Gastroesophageal sphincter (tissue), 4 donors: ENCODE measurements around the gene ZFYVE28. TPM values are rescaled to one million over a fixed set of nuclear protein-coding genes. Genes with fewer than 3 reads are reported as not detected.

Source experiments
- ATAC-seq: fragments of 150-250 bp; one replicate; pipeline ENCODE4 v1.9.1; 2016; ENCODE audit warnings: mild to moderate bottlenecking, moderate library complexity
- H3K27ac ChIP-seq, 4 donors: fragments of 200-600 bp; sonication (generic) in 3 of 4; 1 replicate in 3 of 4; 2 replicates in 1 of 4; pipeline ENCODE4 v1.5.1; 2016 to 2019
- H3K27me3 ChIP-seq: fragments of 200-600 bp; sonication (generic); one replicate; pipeline ENCODE4 v1.5.1; 2019
- H3K36me3 ChIP-seq, 2 donors: fragments of 200-600 bp; sonication (generic); one replicate each; pipeline ENCODE4 v1.5.1; 2019; ENCODE audit warnings: control low read depth in 1 of 2
- H3K4me1 ChIP-seq, 3 donors: fragments of 200-600 bp; sonication (generic); 1 replicate in 2 of 3; 2 replicates in 1 of 3; pipeline ENCODE4 v1.5.1; 2016 to 2019; ENCODE audit warnings: control low read depth in 2 of 3
- H3K4me3 ChIP-seq, 2 donors: fragments of 200-600 bp; sonication (generic); one replicate each; pipeline ENCODE4 v1.5.1; 2019; ENCODE audit warnings: mild to moderate bottlenecking in 1 of 2, moderate library complexity in 1 of 2
- H3K9me3 ChIP-seq, 3 donors: fragments of 200-600 bp; sonication (generic); one replicate each; pipeline ENCODE4 v1.5.1; 2017 to 2019; ENCODE audit warnings: control low read depth in 2 of 3
- EP300 ChIP-seq: sonication (generic); formaldehyde crosslinking; IDR thresholded peaks from one replicate; pipeline ENCODE4 v1.6.1; 2017; ENCODE audit warnings: antibody characterized with exemption, mild to moderate bottlenecking
- POLR2A ChIP-seq, 2 donors: fragments of 450-650 bp; IDR thresholded peaks; one replicate each; pipeline ENCODE4 v1.6.1; 2017; ENCODE audit warnings: antibody characterized with exemption in 2 of 2, mild to moderate bottlenecking in 2 of 2, moderate library complexity in 1 of 2
- POLR2AphosphoS5 ChIP-seq: sonication (generic); formaldehyde crosslinking; IDR thresholded peaks from one replicate; pipeline ENCODE4 v1.6.1; 2017; ENCODE audit warnings: antibody characterized with exemption
- WGBS, 2 donors: methylation state at CpG; one replicate each; pipeline ENCODE4 v1.1.5; 2018; ENCODE audit warnings: low coverage in 1 of 2; 5-methylcytosine and 5-hydroxymethylcytosine counted together
- total RNA-seq, 4 donors: library from RNA; depleted of rRNA; stranded (reverse); fragments of >200 nt; gene quantifications; one replicate each; pipeline ENCODE4 v1.1.0, GENCODE V29; 2016
- TF ChIP-seq, protein P1 (sequence below), 4 experiments: fragments of 200-600 bp in 2 of 4; fragments of 450-650 bp in 2 of 4; sonication (generic) in 1 of 4; IDR thresholded peaks; one replicate each; pipeline ENCODE4 v1.5.1; 2017 to 2019; ENCODE audit warnings: antibody characterized with exemption in 4 of 4, mild to moderate bottlenecking in 2 of 4, moderate library complexity in 2 of 4

The ZFYVE28 gene
- total RNA-seq, 4 donors from 2014 or later: 4.4 to 12.0 (median 8.2) TPM

DNA sequence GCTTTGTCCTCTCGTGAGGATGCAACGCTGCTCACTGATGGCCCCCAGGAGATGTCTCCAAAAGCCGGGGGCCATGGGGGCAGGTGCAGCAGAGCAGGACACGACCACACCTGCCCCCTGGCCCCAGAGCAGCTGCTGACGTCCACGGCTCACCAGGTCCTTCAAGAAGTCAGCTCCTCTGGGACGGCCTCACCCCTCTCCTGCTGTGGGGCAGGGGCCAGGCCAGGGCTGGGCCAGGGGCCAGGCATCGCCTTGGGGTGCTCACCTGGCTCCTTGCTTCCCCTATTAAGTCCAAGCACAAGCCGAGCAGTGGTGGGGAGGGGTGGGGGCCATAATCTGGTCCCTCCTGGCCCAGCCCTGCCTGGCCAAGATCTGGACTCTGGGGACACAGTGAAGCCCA, 128.0 kb downstream of the ZFYVE28 start:
- WGBS, 2 donors: no CpG with 5 or more reads among the region's 9 CpGs
- Histone ChIP-seq H3K4me3 (no peak overlapping the region), H3K4me1 (peaks cover 0 to 10% (median 3%) of the 10 kb centered on the region in 3 donors), H3K9me3 (no peaks in the 10 kb centered on the region), H3K27ac (no peak overlapping the region), H3K27me3 (no peaks in the 10 kb centered on the region), H3K36me3 (no peaks in the 10 kb centered on the region)
- TF ChIP-seq EP300: no peak
- TF ChIP-seq POLR2AphosphoS5: no peak
- no peak for ATAC-seq

DNA sequence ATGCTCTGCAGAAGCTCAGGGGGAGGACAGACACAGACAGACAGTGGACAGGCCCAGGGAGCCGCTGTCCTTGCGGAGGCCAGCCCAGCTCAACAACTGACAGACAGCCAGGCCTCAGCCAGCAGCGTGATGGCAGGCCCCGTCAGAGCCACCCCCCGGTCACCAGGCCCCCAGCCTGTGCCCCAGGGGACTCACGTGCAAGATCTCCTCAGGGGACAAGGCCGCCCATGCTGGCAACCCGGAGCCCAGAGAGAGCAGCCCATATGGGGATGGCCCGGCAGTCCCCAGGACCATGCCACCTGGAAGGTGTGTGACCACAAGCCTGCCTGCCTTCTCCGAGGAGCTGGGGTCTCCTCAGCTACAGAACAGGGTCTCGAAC, 128.5 kb downstream of the ZFYVE28 start:
- Histone ChIP-seq H3K4me1 (peaks cover 0 to 10% (median 3%) of the 10 kb centered on the region in 3 donors), H3K36me3 (no peaks in the 10 kb centered on the region), H3K4me3 (no peak overlapping the region), H3K27ac (no peak overlapping the region), H3K9me3 (no peaks in the 10 kb centered on the region), H3K27me3 (no peaks in the 10 kb centered on the region)
- no CpG with 5 or more reads among the region's 11 CpGs for WGBS, 2 donors
- no peak for ATAC-seq
- TF ChIP-seq POLR2AphosphoS5: no peak
- TF ChIP-seq POLR2A (IDR thresholded peaks at IDR 0.05): no peak
- no peak for TF ChIP-seq EP300
- TF ChIP-seq, protein P1, sequence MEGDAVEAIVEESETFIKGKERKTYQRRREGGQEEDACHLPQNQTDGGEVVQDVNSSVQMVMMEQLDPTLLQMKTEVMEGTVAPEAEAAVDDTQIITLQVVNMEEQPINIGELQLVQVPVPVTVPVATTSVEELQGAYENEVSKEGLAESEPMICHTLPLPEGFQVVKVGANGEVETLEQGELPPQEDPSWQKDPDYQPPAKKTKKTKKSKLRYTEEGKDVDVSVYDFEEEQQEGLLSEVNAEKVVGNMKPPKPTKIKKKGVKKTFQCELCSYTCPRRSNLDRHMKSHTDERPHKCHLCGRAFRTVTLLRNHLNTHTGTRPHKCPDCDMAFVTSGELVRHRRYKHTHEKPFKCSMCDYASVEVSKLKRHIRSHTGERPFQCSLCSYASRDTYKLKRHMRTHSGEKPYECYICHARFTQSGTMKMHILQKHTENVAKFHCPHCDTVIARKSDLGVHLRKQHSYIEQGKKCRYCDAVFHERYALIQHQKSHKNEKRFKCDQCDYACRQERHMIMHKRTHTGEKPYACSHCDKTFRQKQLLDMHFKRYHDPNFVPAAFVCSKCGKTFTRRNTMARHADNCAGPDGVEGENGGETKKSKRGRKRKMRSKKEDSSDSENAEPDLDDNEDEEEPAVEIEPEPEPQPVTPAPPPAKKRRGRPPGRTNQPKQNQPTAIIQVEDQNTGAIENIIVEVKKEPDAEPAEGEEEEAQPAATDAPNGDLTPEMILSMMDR (IDR thresholded peaks at IDR 0.05): no peak

DNA sequence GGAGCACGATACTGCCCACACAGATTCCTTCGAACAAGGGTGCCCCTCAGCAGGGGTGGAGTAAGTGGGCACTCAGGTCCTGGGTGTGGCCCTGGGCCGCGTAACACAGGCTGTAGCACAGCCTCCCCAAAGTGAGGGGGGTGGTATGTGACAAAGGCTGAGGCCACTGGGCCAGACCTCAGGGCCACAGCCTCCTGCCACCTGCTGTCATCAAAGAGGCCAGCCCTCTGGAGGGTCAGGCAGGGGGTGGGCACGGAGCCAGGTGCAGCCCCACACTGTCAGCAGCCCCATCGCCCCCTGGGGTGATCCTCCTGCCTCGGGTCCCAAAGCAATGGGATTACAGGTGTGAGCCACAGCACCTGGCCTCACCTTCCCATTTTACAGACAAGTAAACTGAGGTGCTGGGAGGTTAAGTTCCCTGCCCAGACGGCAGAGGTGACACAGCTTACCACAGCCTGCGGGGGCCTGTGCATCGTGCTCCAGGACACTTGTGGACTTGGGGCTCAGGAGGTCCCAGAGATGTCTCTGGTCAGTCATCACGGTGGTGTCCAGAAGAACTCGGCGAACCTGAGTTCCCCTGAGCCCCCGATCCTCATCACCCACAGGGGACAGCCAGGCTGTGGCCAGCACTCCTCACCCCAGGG, 129.0 kb downstream of the ZFYVE28 start:
- Histone ChIP-seq H3K27me3 (no peaks in the 10 kb centered on the region), H3K36me3 (no peaks in the 10 kb centered on the region), H3K9me3 (no peaks in the 10 kb centered on the region), H3K4me1 (peaks cover 0 to 10% (median 3%) of the 10 kb centered on the region in 3 donors), H3K27ac (no peak overlapping the region), H3K4me3 (no peak overlapping the region)
- ATAC-seq: no peak
- TF ChIP-seq POLR2AphosphoS5: no peak
- no peak for TF ChIP-seq POLR2A (IDR thresholded peaks at IDR 0.05)
- TF ChIP-seq, protein P1 (IDR thresholded peaks at IDR 0.05): no peak
- TF ChIP-seq EP300: no peak
- 97 to 100% methylated on average over 4 of the region's 14 CpGs for whole genome bisulfite sequencing, 2 donors

DNA sequence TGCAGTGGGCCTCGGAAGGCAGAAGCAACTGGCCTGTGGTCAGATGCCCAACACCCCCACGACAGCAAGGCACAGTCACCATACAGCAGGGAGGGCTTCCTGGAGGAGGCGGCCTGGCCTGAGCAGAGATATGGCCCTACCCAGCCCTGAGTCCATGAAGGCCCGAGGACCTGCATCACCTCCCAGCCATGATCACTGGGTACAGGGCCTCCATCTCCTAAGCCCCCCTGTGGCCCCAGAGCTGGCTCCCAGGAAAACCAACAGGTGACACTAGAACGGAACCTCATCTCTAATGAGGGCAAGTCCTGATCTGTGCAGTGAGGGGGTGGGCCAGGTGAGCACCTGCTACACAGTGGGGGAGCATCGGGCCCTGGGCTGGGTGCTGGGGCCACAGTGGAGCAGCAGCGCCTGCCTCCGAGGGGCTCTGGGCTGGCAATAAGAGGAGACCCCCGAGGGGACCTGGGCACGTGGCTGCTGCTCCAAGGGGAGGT, 130.3 kb downstream of the ZFYVE28 start:
- Histone ChIP-seq H3K4me1 (peaks cover 0 to 10% (median 3%) of the 10 kb centered on the region in 3 donors), H3K27ac (no peak overlapping the region), H3K36me3 (no peaks in the 10 kb centered on the region), H3K9me3 (no peaks in the 10 kb centered on the region), H3K27me3 (no peaks in the 10 kb centered on the region), H3K4me3 (no peak overlapping the region)
- WGBS, 2 donors: 65% methylated on average over 2 of the region's 10 CpGs; no CpG with 5 or more reads in 1 of the 2 donors
- ATAC-seq: no peak
- TF ChIP-seq POLR2A (IDR thresholded peaks at IDR 0.05) (no peak), POLR2AphosphoS5 (no peak), EP300 (no peak)
- TF ChIP-seq, protein P1 (IDR thresholded peaks at IDR 0.05): no peak

DNA sequence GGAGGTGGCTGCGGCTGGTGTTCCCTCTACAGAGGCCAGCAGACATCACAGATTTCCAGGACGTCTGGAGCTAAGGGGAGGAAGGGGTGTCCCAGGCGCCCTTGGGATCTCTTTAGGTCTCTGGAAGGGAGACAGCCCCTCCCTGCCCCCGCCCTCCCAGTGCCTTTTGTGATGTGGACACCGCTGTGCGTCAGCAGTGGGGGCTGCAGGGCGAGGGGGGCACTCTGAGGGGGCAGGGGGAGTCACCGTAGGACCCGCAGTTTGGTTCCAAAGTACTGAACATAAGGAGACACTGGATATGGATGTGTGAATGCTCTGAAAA, 130.9 kb downstream of the ZFYVE28 start:
- Histone ChIP-seq H3K27me3 (no peaks in the 10 kb centered on the region), H3K27ac (no peak overlapping the region), H3K9me3 (no peaks in the 10 kb centered on the region), H3K36me3 (no peaks in the 10 kb centered on the region), H3K4me3 (no peak overlapping the region), H3K4me1 (peaks cover 0 to 7% (median 1%) of the 10 kb centered on the region in 3 donors)
- no peak for ATAC-seq
- WGBS, 2 donors: 83% methylated on average over 2 of the region's 9 CpGs; no CpG with 5 or more reads in 1 of the 2 donors
- no peak for TF ChIP-seq POLR2AphosphoS5
- TF ChIP-seq, protein P1 (IDR thresholded peaks at IDR 0.05): no peak
- TF ChIP-seq POLR2A (IDR thresholded peaks at IDR 0.05): no peak
- TF ChIP-seq EP300: no peak
